T-cell (primary cell): ENCODE measurements around the gene HEPACAM2. TPM values are rescaled to one million over a fixed set of nuclear protein-coding genes. Genes with fewer than 3 reads are reported as not detected.

ENCODE experiments used
- ATAC-seq, 4 experiments: fragments of 200-7000 bp in 3 of 4; fragments of 150-1000 bp in 1 of 4; cut with Tn5 transposase; replicated peaks in 1 of 4; 1 replicate in 3 of 4; 2 replicates in 1 of 4; pipeline ENCODE4 v1.10.0; 2021; ENCODE audit warnings: moderate library complexity in 3 of 4, mild to moderate bottlenecking in 2 of 4, moderate number of reproducible peaks in 1 of 4
- CTCF ChIA-PET, 2 donors: fragments of 300-600 bp; sonication (Branson Sonifier 250); formaldehyde crosslinking; loops; one replicate each; lab custom pipeline; 2022; ENCODE audit warnings: antibody characterized with exemption in 2 of 2; lab: Charles Lee
- POLR2A ChIA-PET, 2 donors: fragments of 300-600 bp; sonication (Branson Sonifier 250); formaldehyde crosslinking; loops; one replicate each; lab custom pipeline; 2022; ENCODE audit warnings: antibody characterized with exemption in 2 of 2; lab: Charles Lee
- DNase-seq, 35 experiments: peaks; one replicate each; pipeline versions ENCODE4 v3.0.0 to v3.0.0-alpha.2; 2013 to 2023
- H3K27ac ChIP-seq: one replicate; pipeline ENCODE4 v1.5.1; 2013; ENCODE audit warnings: low read length
- H3K27me3 ChIP-seq, 2 experiments: replicated peaks in 1 of 2; 1 replicate in 1 of 2; 2 replicates in 1 of 2; pipeline versions ENCODE4 v1.6.1 to v1.7.0; 2013; ENCODE audit warnings: low read length in 1 of 2, mixed read lengths in 1 of 2; ENCODE audit not compliant: control insufficient read depth in 2 of 2, insufficient read depth in 2 of 2; ENCODE audit errors: extremely low read depth in 1 of 2
- H3K36me3 ChIP-seq, 2 donors: 1 replicate in 1 of 2; 2 replicates in 1 of 2; pipeline versions ENCODE4 v1.6.1 to v1.7.0; 2013; ENCODE audit warnings: low read length in 1 of 2; ENCODE audit not compliant: control insufficient read depth in 2 of 2, insufficient read depth in 1 of 2; ENCODE audit errors: extremely low read depth in 1 of 2
- H3K4me1 ChIP-seq, 2 experiments: 1 replicate in 1 of 2; 2 replicates in 1 of 2; pipeline versions ENCODE4 v1.6.1 to v1.7.0; 2013; ENCODE audit warnings: low read length in 2 of 2, mixed read lengths in 1 of 2; ENCODE audit not compliant: insufficient read depth in 2 of 2, control insufficient read depth in 1 of 2; ENCODE audit errors: extremely low read depth in 1 of 2
- H3K4me3 ChIP-seq, 2 donors: 1 replicate in 1 of 2; 2 replicates in 1 of 2; pipeline versions ENCODE4 v1.5.1 to v1.7.0; 2013; ENCODE audit warnings: mild to moderate bottlenecking in 2 of 2, low read length in 1 of 2, moderate library complexity in 1 of 2; ENCODE audit not compliant: control insufficient read depth in 1 of 2; ENCODE audit errors: extremely low read depth in 1 of 2
- H3K9me3 ChIP-seq: 2 replicates; pipeline ENCODE4 v1.7.0; 2013
- H3K27ac Mint-ChIP-seq, 2 donors: one replicate each; pipeline ENCODE4 v1.8.0; 2020 to 2021; ENCODE audit warnings: mild to moderate bottlenecking in 2 of 2, mixed read lengths in 2 of 2
- H3K27me3 Mint-ChIP-seq, 2 donors: one replicate each; pipeline ENCODE4 v1.8.0; 2021 to 2022; ENCODE audit warnings: mixed read lengths in 2 of 2
- H3K36me3 Mint-ChIP-seq: one replicate; pipeline ENCODE4 v1.8.0; 2021; ENCODE audit warnings: mixed read lengths
- H3K4me1 Mint-ChIP-seq, 3 donors: one replicate each; pipeline ENCODE4 v1.8.0; 2020 to 2022; ENCODE audit warnings: mixed read lengths in 3 of 3, mild to moderate bottlenecking in 1 of 3
- H3K4me3 Mint-ChIP-seq, 3 donors: one replicate each; pipeline ENCODE4 v1.8.0; 2020 to 2022; ENCODE audit warnings: mild to moderate bottlenecking in 3 of 3, mixed read lengths in 3 of 3, moderate library complexity in 3 of 3
- H3K9me3 Mint-ChIP-seq, 3 donors: one replicate each; pipeline ENCODE4 v1.8.0; 2020 to 2022; ENCODE audit warnings: mixed read lengths in 3 of 3
- WGBS: methylation state at CpG from one replicate; pipeline ENCODE4 v1.1.5; 2013; ENCODE audit warnings: missing lambda C conversion rate; ENCODE audit not compliant: insufficient coverage; 5-methylcytosine and 5-hydroxymethylcytosine counted together
- total RNA-seq, 35 experiments: library from RNA in 6 of 35; stranded (reverse) in 6 of 35; fragments of 120-200 nt in 1 of 35; gene quantifications; one replicate each; pipeline versions ENCODE4 v1.2.1 to v1.2.4 and lab custom pipeline; 2013 to 2026

HEPACAM2 gene
- total RNA-seq, 5 donors from 2014 or later (not counting 1 experiment from before 2014, with no cell fraction given), result 0.13 TPM; not detected in 4

DNA sequence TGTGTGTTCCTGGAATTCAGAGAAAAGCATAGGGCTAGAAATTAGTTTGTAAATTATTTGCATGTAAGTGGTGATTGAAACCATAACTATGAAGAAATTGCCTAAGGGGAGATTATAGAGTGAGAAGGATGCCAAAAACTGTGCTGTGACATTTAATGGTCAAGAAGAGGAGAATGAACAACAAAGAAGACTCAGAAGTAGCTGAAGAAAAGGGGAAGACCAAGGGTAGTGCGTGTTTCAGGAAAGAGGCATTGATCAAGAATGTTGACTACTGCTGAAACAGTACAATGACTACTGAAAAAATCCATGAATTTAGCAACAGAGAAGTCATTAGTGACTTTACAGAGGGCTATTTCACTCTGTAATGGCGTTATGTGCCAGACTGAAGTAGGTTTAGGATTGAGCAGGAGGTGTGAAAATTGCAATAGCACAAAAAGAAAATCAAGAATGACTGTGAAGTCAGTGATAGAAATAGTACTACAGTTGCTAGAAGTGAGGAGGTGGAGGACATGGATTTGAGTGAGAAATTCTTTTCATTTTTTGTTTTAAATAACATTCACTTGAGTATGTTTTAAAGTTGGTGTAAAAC, 49.2 kb downstream of the HEPACAM2 start:
- ChIA-PET POLR2A (interaction anchor here in 1 of 2 donors (0.6 kb wide), 1 partner anchor 743 kb away, joined by 4 read pairs; no protein-coding TSS in a partner anchor), CTCF (no interaction called here)
- WGBS, result 13% methylated on average over 1 of the region's 2 CpGs
- H3K27ac ChIP-seq, result no peak overlapping the region
- H3K4me1 Mint-ChIP-seq, result no peaks in the 10 kb centered on the region
- no peak overlapping the region for H3K4me3 Mint-ChIP-seq
- H3K4me3 ChIP-seq, result no peak overlapping the region
- H3K36me3 ChIP-seq, result no peaks in the 10 kb centered on the region
- H3K9me3 ChIP-seq, result no peaks in the 10 kb centered on the region
- H3K36me3 Mint-ChIP-seq, result no peaks in the 10 kb centered on the region
- DNase-seq, result no peak
- H3K4me1 ChIP-seq, result no peaks in the 10 kb centered on the region
- peaks cover 2 to 9% of the 10 kb centered on the region in 2 experiments for H3K27me3 ChIP-seq
- ATAC-seq, result no peak
- H3K9me3 Mint-ChIP-seq, result peaks cover 2 to 4% (median 4%) of the 10 kb centered on the region in 3 donors
- H3K27ac Mint-ChIP-seq, result no peak overlapping the region
- peaks cover 6 to 26% of the 10 kb centered on the region in 2 donors for H3K27me3 Mint-ChIP-seq

DNA sequence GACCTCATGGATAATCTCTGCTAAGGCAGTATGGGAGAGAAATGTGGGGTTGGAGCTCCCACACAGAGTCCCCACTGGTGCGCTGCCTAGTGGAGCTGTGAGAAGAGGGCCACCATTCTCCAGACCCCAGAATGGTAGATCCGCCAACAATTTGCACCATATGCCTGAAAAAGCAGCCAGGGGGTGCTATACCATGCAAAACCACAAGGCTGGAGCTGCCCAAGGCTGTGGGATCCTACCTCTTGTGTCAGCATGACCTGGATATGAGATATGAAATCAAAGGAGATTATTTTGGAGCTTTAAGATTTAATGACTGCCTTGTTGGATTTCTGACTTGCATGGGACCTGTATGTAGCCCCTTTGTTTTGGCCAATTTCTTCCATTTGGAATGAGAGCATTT, 51.0 kb downstream of the HEPACAM2 start:
- Histone ChIP-seq H3K4me3 (no peak overlapping the region), H3K4me1 (no peaks in the 10 kb centered on the region), H3K36me3 (no peaks in the 10 kb centered on the region), H3K27me3 (peaks cover 0 to 14% of the 10 kb centered on the region in 2 experiments), H3K27ac (no peak overlapping the region), H3K9me3 (peaks cover 4% of the 10 kb centered on the region)
- ChIA-PET CTCF (interaction anchor here in 1 of 2 donors (0.6 kb wide), 1 partner anchor 708 kb away, joined by 3 read pairs; no protein-coding TSS in a partner anchor), POLR2A (no interaction called here)
- no peaks in the 10 kb centered on the region for H3K4me1 Mint-ChIP-seq
- ATAC-seq (no peak), DNase-seq (no peak)
- peaks cover 9 to 17% (median 10%) of the 10 kb centered on the region in 3 donors for H3K9me3 Mint-ChIP-seq
- H3K27ac Mint-ChIP-seq, result no peak overlapping the region
- no CpG with 5 or more reads among the region's 2 CpGs for whole genome bisulfite sequencing
- H3K36me3 Mint-ChIP-seq, result peaks cover 2% of the 10 kb centered on the region
- no peak overlapping the region for H3K4me3 Mint-ChIP-seq
- H3K27me3 Mint-ChIP-seq, result peaks cover 2 to 24% of the 10 kb centered on the region in 2 donors

DNA sequence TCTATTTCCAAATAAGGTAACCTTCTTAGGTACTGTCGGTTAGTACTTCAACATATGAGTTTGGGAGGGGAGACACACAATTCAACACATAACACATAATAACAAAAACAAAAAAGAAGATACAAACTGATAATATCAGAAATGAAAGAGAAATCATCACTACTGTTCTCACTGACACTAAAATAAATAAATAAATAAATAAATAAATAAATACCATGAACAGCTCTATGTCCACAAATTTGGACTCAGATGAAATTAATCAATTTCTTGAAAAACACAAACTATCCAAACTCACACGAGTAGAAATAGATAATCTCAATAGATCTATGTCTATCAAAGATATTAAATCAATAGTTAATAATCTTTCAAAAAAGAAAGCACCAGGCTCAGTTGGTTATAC, 53.6 kb downstream of the HEPACAM2 start:
- H3K9me3 ChIP-seq, result peaks cover 4% of the 10 kb centered on the region
- ATAC-seq, result no peak
- H3K9me3 Mint-ChIP-seq, result peaks cover 14 to 32% (median 21%) of the 10 kb centered on the region in 3 donors
- peaks cover 0 to 21% of the 10 kb centered on the region in 2 experiments for H3K27me3 ChIP-seq
- H3K27me3 Mint-ChIP-seq, result peaks cover 2 to 23% of the 10 kb centered on the region in 2 donors
- no peak overlapping the region for H3K27ac Mint-ChIP-seq
- H3K4me3 Mint-ChIP-seq, result no peak overlapping the region
- DNase-seq, result no peak
- WGBS, result no CpG with 5 or more reads among the region's 2 CpGs
- H3K4me3 ChIP-seq, result no peak overlapping the region
- ChIA-PET CTCF (interaction anchor here in 1 of 2 donors (0.6 kb wide), 1 partner anchor 1583 kb away, joined by 3 read pairs; no protein-coding TSS in a partner anchor), POLR2A (no interaction called here)
- H3K36me3 ChIP-seq, result no peaks in the 10 kb centered on the region
- no peak overlapping the region for H3K27ac ChIP-seq
- H3K4me1 ChIP-seq, result no peaks in the 10 kb centered on the region
- no peaks in the 10 kb centered on the region for H3K4me1 Mint-ChIP-seq
- H3K36me3 Mint-ChIP-seq, result peaks cover 6% of the 10 kb centered on the region

DNA sequence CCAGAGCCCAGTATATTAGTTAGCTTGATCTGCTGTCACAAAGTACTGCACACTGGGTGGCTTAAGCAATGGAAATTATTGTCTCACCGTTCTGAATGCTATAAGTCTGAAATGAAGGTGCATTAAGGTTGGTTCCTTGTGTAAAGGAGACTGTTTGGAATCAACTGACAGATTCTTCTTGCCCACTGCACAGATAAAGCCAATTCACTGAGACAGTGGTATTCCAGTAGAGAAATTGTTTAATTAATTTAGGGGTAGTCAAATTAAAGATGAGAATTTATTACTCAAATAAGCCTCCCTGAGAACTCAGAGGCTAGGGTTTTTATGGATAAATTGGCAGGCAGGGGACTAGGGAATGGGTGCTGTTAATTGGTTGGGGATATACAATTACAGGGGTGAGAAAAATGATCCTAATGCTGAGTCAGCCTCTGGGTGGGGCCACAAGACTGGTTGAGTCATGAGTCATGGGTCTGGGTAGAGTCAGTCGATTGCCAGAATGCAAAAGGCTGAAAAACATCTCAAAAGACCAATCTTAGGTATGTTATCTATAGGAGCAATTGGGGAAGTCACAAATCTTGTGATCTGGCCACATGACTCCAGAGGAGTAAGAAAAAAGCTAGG, 54.6 kb downstream of the HEPACAM2 start:
- H3K4me3 ChIP-seq, result no peak overlapping the region
- H3K4me1 ChIP-seq, result no peaks in the 10 kb centered on the region
- no peak overlapping the region for H3K27ac ChIP-seq
- H3K27me3 Mint-ChIP-seq, result peaks cover 2 to 19% of the 10 kb centered on the region in 2 donors
- no peaks in the 10 kb centered on the region for H3K4me1 Mint-ChIP-seq
- POLR2A ChIA-PET, result interaction anchor here in 1 of 2 donors (0.6 kb wide), 1 partner anchor 26 kb away, joined by 3 read pairs; no protein-coding TSS in a partner anchor
- no peak for DNase-seq
- H3K27me3 ChIP-seq, result peaks cover 0 to 21% of the 10 kb centered on the region in 2 experiments
- H3K4me3 Mint-ChIP-seq, result no peak overlapping the region
- CTCF ChIA-PET, result interaction anchor here in 1 of 2 donors (0.8 kb wide), 1 partner anchor 8 kb away, joined by 3 read pairs; no protein-coding TSS in a partner anchor
- peaks cover 14 to 35% (median 25%) of the 10 kb centered on the region in 3 donors for H3K9me3 Mint-ChIP-seq
- H3K27ac Mint-ChIP-seq, result no peak overlapping the region
- peaks cover 4% of the 10 kb centered on the region for H3K9me3 ChIP-seq
- H3K36me3 Mint-ChIP-seq, result peaks cover 8% of the 10 kb centered on the region
- H3K36me3 ChIP-seq, result no peaks in the 10 kb centered on the region
- no CpG with 5 or more reads among the region's 2 CpGs for WGBS
- ATAC-seq, result no peak

DNA sequence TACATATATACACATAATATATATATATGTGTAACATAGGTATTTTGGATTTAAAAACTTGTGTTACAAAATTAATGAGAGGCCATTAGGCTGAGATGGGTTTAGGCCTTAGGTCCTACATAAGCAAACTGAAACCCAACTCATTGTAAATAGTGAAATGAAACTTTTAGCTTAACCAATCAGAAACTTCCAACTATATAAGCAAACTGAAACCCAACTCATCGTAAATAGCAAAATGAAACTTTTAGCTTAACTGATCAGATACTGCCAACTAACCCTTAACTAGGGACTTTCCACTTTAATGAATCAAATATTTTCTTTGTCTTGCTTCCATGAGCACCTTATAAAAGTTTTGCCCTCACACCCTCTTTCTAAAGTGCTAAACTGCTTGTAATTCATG, 60.8 kb downstream of the HEPACAM2 start:
- POLR2A ChIA-PET, result interaction anchor here in 1 of 2 donors (0.5 to 1.1 kb wide), 3 partner anchors 8 to 451 kb away, joined by 3 to 4 read pairs (median 4); partner anchors contain the start of gene SAMD9
- Mint-ChIP-seq H3K4me3 (peak overlapping the region in 1 of 3 donors; percentile 13), H3K27ac (peak overlapping the region in 1 of 2 donors; percentile 29), H3K27me3 (peaks cover 0 to 7% of the 10 kb centered on the region in 2 donors), H3K36me3 (peaks cover 6% of the 10 kb centered on the region), H3K4me1 (peaks cover 0 to 12% (median 11%) of the 10 kb centered on the region in 3 donors), H3K9me3 (peaks cover 9 to 33% (median 18%) of the 10 kb centered on the region in 3 donors)
- DNase-seq, result peak in 1 of 35 experiments; percentile 41
- Histone ChIP-seq H3K4me3 (no peak overlapping the region), H3K4me1 (no peaks in the 10 kb centered on the region), H3K36me3 (no peaks in the 10 kb centered on the region), H3K27ac (peak overlapping the region; percentile 59), H3K9me3 (no peaks in the 10 kb centered on the region), H3K27me3 (peaks cover 2 to 9% of the 10 kb centered on the region in 2 experiments)
- CTCF ChIA-PET, result interaction anchor here (0.7 kb wide), 2 partner anchors 39 to 67 kb away, joined by 3 read pairs; partner anchors contain the start of gene VPS50 (in 1 of the 2)
- peak in 2 of 4 experiments; percentile 40 to 58 for ATAC-seq
- no CpG with 5 or more reads among the region's 1 CpG for WGBS

DNA sequence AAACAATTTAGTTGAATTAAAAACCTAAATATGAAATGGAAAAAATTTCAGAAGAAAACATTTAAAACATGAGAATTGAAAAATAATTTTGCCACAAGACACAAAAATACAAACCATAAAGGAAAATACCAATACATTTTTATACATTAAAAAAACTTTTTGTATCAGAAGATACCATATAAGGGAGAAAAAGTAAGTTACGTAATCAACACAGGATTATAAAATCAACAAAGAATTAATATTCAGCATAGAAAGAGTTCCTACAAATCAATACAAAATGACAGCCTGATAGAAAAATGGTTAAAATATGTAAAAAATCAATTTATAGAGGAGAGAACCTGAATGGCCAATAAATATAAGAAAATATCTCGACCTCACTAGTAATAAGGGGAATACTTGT, 61.5 kb downstream of the HEPACAM2 start:
- WGBS, result no CpG with 5 or more reads among the region's 2 CpGs
- Mint-ChIP-seq H3K36me3 (peaks cover 6% of the 10 kb centered on the region), H3K4me1 (peaks cover 0 to 12% (median 11%) of the 10 kb centered on the region in 3 donors), H3K9me3 (peaks cover 9 to 33% (median 18%) of the 10 kb centered on the region in 3 donors), H3K27ac (peak overlapping the region in 1 of 2 donors; percentile 71), H3K27me3 (peaks cover 0 to 7% of the 10 kb centered on the region in 2 donors), H3K4me3 (no peak overlapping the region)
- no peak for ATAC-seq
- CTCF ChIA-PET, result no interaction called here
- no peaks in the 10 kb centered on the region for H3K4me1 ChIP-seq
- no peaks in the 10 kb centered on the region for H3K9me3 ChIP-seq
- no peak overlapping the region for H3K4me3 ChIP-seq
- no peak for DNase-seq
- peaks cover 2 to 3% of the 10 kb centered on the region in 2 experiments for H3K27me3 ChIP-seq
- no peak overlapping the region for H3K27ac ChIP-seq
- no peaks in the 10 kb centered on the region for H3K36me3 ChIP-seq
- POLR2A ChIA-PET, result interaction anchor here in 1 of 2 donors (1.1 kb wide), 1 partner anchor 47 kb away, joined by 4 read pairs; the partner anchor contains the start of gene SAMD9
